Measurements from ENCODE around the gene TMEM250. TPM values are rescaled to one million over a fixed set of nuclear protein-coding genes. Genes with fewer than 3 reads are reported as not detected.

Gene TMEM250
- total RNA-seq, 1 donor from 2014 or later: 29.8 TPM

DNA sequence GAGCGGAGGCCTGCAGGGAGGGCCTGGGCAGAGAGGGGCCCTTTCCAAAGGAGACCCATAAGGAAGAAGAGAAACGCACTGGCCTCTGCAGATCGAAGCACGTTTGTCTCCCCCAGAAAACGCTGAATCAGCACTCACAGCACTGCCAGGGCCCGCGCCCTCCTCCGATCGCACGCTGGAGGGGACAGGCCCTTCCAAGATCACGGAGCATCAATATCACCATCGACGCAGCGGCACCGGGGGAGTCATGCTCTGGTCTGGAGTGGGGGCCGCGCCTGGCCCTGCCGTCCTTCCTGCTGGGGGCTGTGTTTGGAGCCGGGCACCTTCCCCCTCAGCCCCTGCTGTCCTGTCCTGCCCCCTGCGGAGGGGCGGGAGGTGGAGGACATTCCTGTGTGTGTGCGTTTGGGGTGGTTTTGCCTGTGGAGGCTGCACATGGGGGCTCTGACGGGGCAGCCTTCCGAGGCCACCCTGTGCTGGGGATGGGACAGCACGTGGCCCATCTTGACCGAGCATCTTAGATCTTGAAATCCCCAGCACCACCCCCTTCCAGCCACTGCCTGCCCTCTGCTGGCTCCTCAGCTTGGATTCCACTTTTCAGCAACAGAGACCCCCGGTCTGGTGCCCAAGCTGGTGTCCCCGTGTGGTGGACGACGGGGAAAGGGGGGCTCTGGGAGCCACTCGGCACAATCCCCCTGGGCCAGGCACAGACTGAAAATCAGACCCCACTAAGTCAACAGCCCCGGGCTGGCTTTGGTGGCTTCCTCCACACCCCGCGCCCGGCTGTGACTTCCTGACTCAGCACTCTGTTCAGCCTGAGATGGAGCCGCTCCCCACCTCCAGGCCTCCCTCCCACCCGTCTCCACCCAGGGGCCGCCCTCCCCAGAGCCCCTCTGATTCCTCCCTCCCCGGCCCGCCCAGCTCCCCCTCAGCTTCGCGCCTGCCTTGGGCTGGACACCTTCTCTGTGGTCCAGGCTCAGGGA is 8.3 kb downstream of the TMEM250 start:
- no peak for DNase-seq (ENCODE audit: low read depth)
- Mint-ChIP-seq H3K36me3 (ENCODE audit: low read depth, unreplicated experiment) (peaks cover 5% of the 10 kb centered on the region), H3K27me3 (ENCODE audit: low read depth, unreplicated experiment) (no peaks in the 10 kb centered on the region), H3K4me3 (ENCODE audit: unreplicated experiment) (no peak overlapping the region), H3K4me1 (ENCODE audit: low read depth, unreplicated experiment) (peaks cover 20% of the 10 kb centered on the region), H3K27ac (ENCODE audit: unreplicated experiment) (peak overlapping the region; percentile 77), H3K9me3 (ENCODE audit: unreplicated experiment) (no peaks in the 10 kb centered on the region)
- peak overlapping the region; percentile 83 for H3K4me2 ChIP-seq (ENCODE audit: low read length)
- no peaks in the 10 kb centered on the region for H3K9me3 ChIP-seq (ENCODE audit: insufficient read depth, low read depth, low read length)
- FAIRE-seq: no peak
- peaks cover 13% of the 10 kb centered on the region for H4K20me1 ChIP-seq (ENCODE audit: insufficient read depth, low read length)
- H3K36me3 ChIP-seq (ENCODE audit: insufficient read depth, low read length): no peaks in the 10 kb centered on the region
- no peak overlapping the region for H3K27ac ChIP-seq (ENCODE audit: low read depth, low read length)
- peaks cover 4% of the 10 kb centered on the region for H3K79me2 ChIP-seq (ENCODE audit: insufficient read depth, low read length)
- H3K4me3 ChIP-seq (ENCODE audit: insufficient read depth, low read depth, low read length): peak overlapping the region; percentile 18
- no peaks in the 10 kb centered on the region for H3K27me3 ChIP-seq (ENCODE audit: insufficient read depth, low read length)
- TF ChIP-seq EZH2 (IDR thresholded peaks at IDR 0.05; ENCODE audit: insufficient read depth, low read length) (no peak), CTCF (IDR thresholded peaks at IDR 0.05; ENCODE audit: insufficient read depth, low read depth, low read length) (no peak)
- peak overlapping the region; percentile 35 for H2AFZ ChIP-seq (ENCODE audit: low read depth, low read length)
- H3K9ac ChIP-seq (ENCODE audit: low read length): peak overlapping the region; percentile 2
- H3K4me1 ChIP-seq (ENCODE audit: insufficient read depth, low read length): peaks cover 22% of the 10 kb centered on the region

DNA sequence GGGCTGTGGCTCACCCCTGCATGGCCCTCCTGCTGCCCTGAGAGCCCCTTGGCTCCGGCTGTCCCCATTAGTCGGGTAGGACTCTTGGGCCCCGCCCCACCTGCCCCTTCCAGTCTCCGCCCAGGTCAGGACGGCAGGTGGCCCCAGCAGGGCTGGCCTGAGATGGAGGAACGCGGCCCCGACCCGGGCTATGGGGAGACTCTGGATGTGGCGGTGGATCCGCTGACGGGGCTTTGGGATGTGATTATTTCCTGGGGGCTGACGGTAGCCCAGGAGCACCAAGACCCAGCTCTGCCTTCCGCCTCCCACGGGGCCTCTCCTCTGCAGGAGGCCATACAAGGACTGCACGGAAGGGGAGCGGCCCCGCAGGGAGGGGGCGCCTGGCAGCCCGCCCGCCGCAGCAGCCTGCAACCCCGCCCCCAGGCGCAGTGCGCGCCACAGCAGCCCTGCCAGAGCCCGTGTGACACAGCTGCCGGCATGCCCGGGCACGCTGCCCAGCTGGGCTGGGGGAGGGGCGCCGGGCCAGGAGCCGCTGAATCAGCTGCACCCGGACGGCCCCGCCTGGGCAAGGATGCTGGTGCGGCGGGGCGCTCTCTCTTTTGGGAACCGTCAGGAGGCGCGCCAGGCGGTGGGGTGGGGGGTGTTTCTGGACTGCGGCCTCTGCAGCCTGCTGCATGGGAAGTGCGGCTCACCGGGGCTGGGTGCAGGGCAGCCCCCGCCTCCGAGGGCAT is 9.2 kb downstream of the TMEM250 start:
- H3K27me3 ChIP-seq (ENCODE audit: insufficient read depth, low read length): no peaks in the 10 kb centered on the region
- no peaks in the 10 kb centered on the region for H3K79me2 ChIP-seq (ENCODE audit: insufficient read depth, low read length)
- H3K4me2 ChIP-seq (ENCODE audit: low read length): peak overlapping the region; percentile 83
- H3K9me3 Mint-ChIP-seq (ENCODE audit: unreplicated experiment): no peaks in the 10 kb centered on the region
- peak overlapping the region; percentile 2 for H3K9ac ChIP-seq (ENCODE audit: low read length)
- H3K4me3 ChIP-seq (ENCODE audit: insufficient read depth, low read depth, low read length): peak overlapping the region; percentile 23
- peak; percentile 74 for DNase-seq (ENCODE audit: low read depth)
- H3K27ac Mint-ChIP-seq (ENCODE audit: unreplicated experiment): peak overlapping the region; percentile 34
- peaks cover 18% of the 10 kb centered on the region for H3K4me1 Mint-ChIP-seq (ENCODE audit: low read depth, unreplicated experiment)
- peaks cover 23% of the 10 kb centered on the region for H3K4me1 ChIP-seq (ENCODE audit: insufficient read depth, low read length)
- no peak for FAIRE-seq
- peak overlapping the region; percentile 41 for H2AFZ ChIP-seq (ENCODE audit: low read depth, low read length)
- H4K20me1 ChIP-seq (ENCODE audit: insufficient read depth, low read length): peaks cover 5% of the 10 kb centered on the region
- no peak overlapping the region for H3K4me3 Mint-ChIP-seq (ENCODE audit: unreplicated experiment)
- peak overlapping the region; percentile 6 for H3K27ac ChIP-seq (ENCODE audit: low read depth, low read length)
- no peak for TF ChIP-seq CTCF (IDR thresholded peaks at IDR 0.05; ENCODE audit: insufficient read depth, low read depth, low read length)
- no peak for TF ChIP-seq EZH2 (IDR thresholded peaks at IDR 0.05; ENCODE audit: insufficient read depth, low read length)
- no peaks in the 10 kb centered on the region for H3K27me3 Mint-ChIP-seq (ENCODE audit: low read depth, unreplicated experiment)
- H3K9me3 ChIP-seq (ENCODE audit: insufficient read depth, low read depth, low read length): no peaks in the 10 kb centered on the region
- H3K36me3 ChIP-seq (ENCODE audit: insufficient read depth, low read length): no peaks in the 10 kb centered on the region
- peaks cover 5% of the 10 kb centered on the region for H3K36me3 Mint-ChIP-seq (ENCODE audit: low read depth, unreplicated experiment)

Data from astrocyte (in vitro differentiated cells and primary cell).